Mesenchymal stem cell (in vitro differentiated cells and primary cell): ENCODE measurements around the gene GYPC.
A peak's percentile ranks its signal among the peaks of the same experiment; 100 is the strongest.

Experiments used
- DNase-seq: peaks from one replicate; pipeline ENCODE4 v3.0.0-alpha.2; 2013
- H2AFZ ChIP-seq: one replicate; pipeline ENCODE4 v1.6.1; 2013; ENCODE audit warnings: low read depth, mild to moderate bottlenecking, control low read depth, inconsistent platforms, low read length, moderate library complexity
- H2AK5ac ChIP-seq: 2 replicates; pipeline ENCODE4 v1.6.1; 2013; ENCODE audit warnings: low read length, moderate library complexity, mild to moderate bottlenecking, inconsistent platforms; ENCODE audit not compliant: severe bottlenecking
- H2BK120ac ChIP-seq: one replicate; pipeline ENCODE4 v1.6.1; 2013; ENCODE audit warnings: low read depth, mild to moderate bottlenecking, inconsistent platforms, low read length, moderate library complexity
- H2BK12ac ChIP-seq, 2 experiments: one replicate each; pipeline ENCODE4 v1.6.1; 2013; ENCODE audit warnings: inconsistent platforms in 2 of 2, low read length in 2 of 2, mild to moderate bottlenecking in 2 of 2, moderate library complexity in 2 of 2, control low read depth in 1 of 2
- H2BK15ac ChIP-seq: one replicate; pipeline ENCODE4 v1.6.1; 2013; ENCODE audit warnings: mild to moderate bottlenecking, low read depth, inconsistent platforms; ENCODE audit not compliant: poor library complexity, severe bottlenecking
- H2BK5ac ChIP-seq: 2 replicates; pipeline ENCODE4 v1.6.1; 2013; ENCODE audit warnings: low read depth, mild to moderate bottlenecking, low read length, control low read depth, inconsistent platforms; ENCODE audit not compliant: poor library complexity, severe bottlenecking
- H3K14ac ChIP-seq, 2 experiments: one replicate each; pipeline ENCODE4 v1.6.1; 2013; ENCODE audit warnings: inconsistent platforms in 2 of 2, low read length in 2 of 2, control low read depth in 1 of 2, mild to moderate bottlenecking in 1 of 2, moderate library complexity in 1 of 2
- H3K18ac ChIP-seq, 2 experiments: one replicate each; pipeline ENCODE4 v1.6.1; 2013; ENCODE audit warnings: inconsistent platforms in 2 of 2, low read length in 2 of 2, control low read depth in 1 of 2, low read depth in 1 of 2, mild to moderate bottlenecking in 1 of 2
- H3K23ac ChIP-seq, 2 experiments: one replicate each; pipeline ENCODE4 v1.6.1; 2013; ENCODE audit warnings: inconsistent platforms in 2 of 2, low read length in 2 of 2, mild to moderate bottlenecking in 2 of 2, moderate library complexity in 2 of 2, control low read depth in 1 of 2
- H3K27ac ChIP-seq: 2 replicates; pipeline ENCODE4 v1.5.1; 2013; ENCODE audit warnings: mild to moderate bottlenecking, moderate library complexity, low read length, control low read depth, inconsistent platforms; ENCODE audit not compliant: poor library complexity, severe bottlenecking
- H3K27me3 ChIP-seq, 2 experiments: 2 replicates each; pipeline versions ENCODE4 v1.6.1 to v1.7.0; 2013; ENCODE audit warnings: low read length in 2 of 2, mild to moderate bottlenecking in 2 of 2, moderate library complexity in 2 of 2, control low read depth in 1 of 2, inconsistent platforms in 1 of 2; ENCODE audit not compliant: control insufficient read depth in 1 of 2, insufficient read depth in 1 of 2
- H3K36me3 ChIP-seq, 2 experiments: 2 replicates each; pipeline versions ENCODE4 v1.6.1 to v1.7.0; 2013; ENCODE audit warnings: low read length in 2 of 2, control low read depth in 1 of 2, inconsistent platforms in 1 of 2, low read depth in 1 of 2, mild to moderate bottlenecking in 1 of 2; ENCODE audit not compliant: insufficient read depth in 2 of 2, control insufficient read depth in 1 of 2
- H3K4ac ChIP-seq, 2 experiments: one replicate each; pipeline ENCODE4 v1.6.1; 2013; ENCODE audit warnings: inconsistent platforms in 2 of 2, low read length in 2 of 2, mild to moderate bottlenecking in 2 of 2, moderate library complexity in 2 of 2, control low read depth in 1 of 2, low read depth in 1 of 2
- H3K4me1 ChIP-seq: 2 replicates; pipeline ENCODE4 v1.6.1; 2013; ENCODE audit warnings: low read depth, low read length, control low read depth; ENCODE audit not compliant: control insufficient read depth, insufficient read depth
- H3K4me2 ChIP-seq: 2 replicates; pipeline ENCODE4 v1.6.1; 2013; ENCODE audit warnings: low read length, mild to moderate bottlenecking, inconsistent platforms; ENCODE audit not compliant: poor library complexity, severe bottlenecking
- H3K4me3 ChIP-seq, 2 experiments: 2 replicates each; pipeline versions ENCODE4 v1.5.1 to v1.7.0; 2013; ENCODE audit warnings: low read length in 2 of 2, mild to moderate bottlenecking in 2 of 2, control low read depth in 1 of 2, low read depth in 1 of 2; ENCODE audit not compliant: insufficient read depth in 1 of 2
- H3K79me1 ChIP-seq: replicated peaks from 2 replicates; pipeline ENCODE4 v1.6.1; 2013; ENCODE audit warnings: mild to moderate bottlenecking, control low read depth, low read length, inconsistent platforms; ENCODE audit not compliant: poor library complexity, severe bottlenecking
- H3K9ac ChIP-seq: 2 replicates; pipeline ENCODE4 v1.7.0; 2013; ENCODE audit warnings: mild to moderate bottlenecking, low read length, moderate library complexity
- H3K9me3 ChIP-seq: 2 replicates; pipeline ENCODE4 v1.7.0; 2013; ENCODE audit warnings: mild to moderate bottlenecking, low read length; ENCODE audit not compliant: control insufficient read depth
- H4K8ac ChIP-seq: one replicate; pipeline ENCODE4 v1.6.1; 2013; ENCODE audit warnings: inconsistent platforms, mild to moderate bottlenecking, low read length, moderate library complexity
- H4K91ac ChIP-seq: one replicate; pipeline ENCODE4 v1.6.1; 2013; ENCODE audit warnings: mild to moderate bottlenecking, low read length, inconsistent platforms
- WGBS: methylation state at CpG from one replicate; pipeline ENCODE4 v1.1.7; 2013; ENCODE audit warnings: mixed read lengths; 5-methylcytosine and 5-hydroxymethylcytosine counted together

GYPC gene

DNA sequence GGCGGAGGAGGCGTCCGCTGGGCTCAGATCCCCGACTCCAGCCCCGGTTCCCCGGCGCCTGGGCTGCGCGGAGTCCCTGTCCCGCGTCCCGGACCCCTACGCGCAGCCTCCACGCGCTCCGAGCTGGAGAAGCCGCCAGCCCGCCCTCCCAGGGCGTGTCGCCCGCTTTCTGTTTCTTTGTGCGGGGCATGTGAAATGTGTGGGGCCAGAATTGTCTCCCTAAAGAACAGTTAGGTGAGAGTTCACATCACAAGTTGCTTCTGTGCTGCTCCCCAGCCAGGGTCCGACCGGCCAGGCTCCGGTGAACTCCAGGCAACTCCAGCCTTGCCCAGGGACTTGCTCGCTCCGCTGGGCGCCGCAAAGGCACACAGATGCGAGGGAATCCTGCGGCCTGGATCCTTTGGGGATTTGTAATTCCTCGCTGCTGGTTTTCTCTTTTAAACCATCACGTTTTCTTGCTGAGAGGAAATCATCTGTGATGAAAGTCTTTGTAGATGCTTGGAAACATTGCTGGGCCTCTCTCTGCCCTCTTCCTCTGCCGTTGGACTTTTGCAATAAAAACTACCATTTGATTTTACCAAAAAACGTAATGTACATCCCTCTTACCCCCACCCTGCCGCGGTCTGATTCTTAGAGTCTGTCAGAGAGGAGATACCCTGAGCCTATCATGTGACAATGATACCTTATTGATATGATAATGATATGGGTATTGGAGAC is 631 bp downstream of the GYPC start:
- Histone ChIP-seq H2BK5ac (peak overlapping the region; percentile 97), H3K9ac (peak overlapping the region; percentile 100), H3K4me2 (peak overlapping the region; percentile 63), H3K36me3 (peaks cover 0 to 14% of the 10 kb centered on the region in 2 experiments), H2BK15ac (peak overlapping the region; percentile 96), H3K27ac (peak overlapping the region; percentile 95), H3K4me1 (peaks cover 29% of the 10 kb centered on the region), H3K23ac (peak overlapping the region in 1 of 2 experiments; percentile 98), H2AK5ac (peak overlapping the region; percentile 14), H4K8ac (peak overlapping the region; percentile 67), H3K14ac (peak overlapping the region; percentile 69 to 99), H3K18ac (peak overlapping the region; percentile 100), H2AFZ (no peak overlapping the region), H3K4me3 (peak overlapping the region; percentile 85 to 91), H3K9me3 (no peaks in the 10 kb centered on the region), H3K27me3 (no peaks in the 10 kb centered on the region), H3K79me1 (no peaks in the 10 kb centered on the region), H2BK120ac (peak overlapping the region; percentile 100), H2BK12ac (peak overlapping the region; percentile 57 to 93), H4K91ac (peak overlapping the region; percentile 100), H3K4ac (peak overlapping the region; percentile 98 to 100)
- DNase-seq = no peak
- under 1% methylated on average over 34 of the region's 38 CpGs for WGBS

GRCh38 chr2:126657148-126657635 is 1.2 kb downstream of the GYPC start:
- Histone ChIP-seq H2BK5ac (peak overlapping the region; percentile 97), H3K79me1 (no peaks in the 10 kb centered on the region), H2AFZ (no peak overlapping the region), H3K27ac (peak overlapping the region; percentile 95), H2BK12ac (peak overlapping the region; percentile 13 to 57), H3K4me1 (peaks cover 32% of the 10 kb centered on the region), H3K4ac (peak overlapping the region; percentile 98 to 100), H3K27me3 (no peaks in the 10 kb centered on the region), H3K4me3 (peak overlapping the region; percentile 47 to 91), H4K8ac (peak overlapping the region; percentile 73), H2BK120ac (peak overlapping the region; percentile 100), H2BK15ac (peak overlapping the region; percentile 58), H3K36me3 (peaks cover 0 to 18% of the 10 kb centered on the region in 2 experiments), H3K18ac (peak overlapping the region; percentile 100), H3K14ac (no peak overlapping the region), H3K4me2 (peak overlapping the region; percentile 63), H3K23ac (no peak overlapping the region), H4K91ac (peak overlapping the region; percentile 97), H2AK5ac (peak overlapping the region; percentile 14), H3K9ac (peak overlapping the region; percentile 100), H3K9me3 (no peaks in the 10 kb centered on the region)
- under 1% methylated on average over 16 of the region's 16 CpGs for WGBS
- DNase-seq = peak; percentile 99

DNA sequence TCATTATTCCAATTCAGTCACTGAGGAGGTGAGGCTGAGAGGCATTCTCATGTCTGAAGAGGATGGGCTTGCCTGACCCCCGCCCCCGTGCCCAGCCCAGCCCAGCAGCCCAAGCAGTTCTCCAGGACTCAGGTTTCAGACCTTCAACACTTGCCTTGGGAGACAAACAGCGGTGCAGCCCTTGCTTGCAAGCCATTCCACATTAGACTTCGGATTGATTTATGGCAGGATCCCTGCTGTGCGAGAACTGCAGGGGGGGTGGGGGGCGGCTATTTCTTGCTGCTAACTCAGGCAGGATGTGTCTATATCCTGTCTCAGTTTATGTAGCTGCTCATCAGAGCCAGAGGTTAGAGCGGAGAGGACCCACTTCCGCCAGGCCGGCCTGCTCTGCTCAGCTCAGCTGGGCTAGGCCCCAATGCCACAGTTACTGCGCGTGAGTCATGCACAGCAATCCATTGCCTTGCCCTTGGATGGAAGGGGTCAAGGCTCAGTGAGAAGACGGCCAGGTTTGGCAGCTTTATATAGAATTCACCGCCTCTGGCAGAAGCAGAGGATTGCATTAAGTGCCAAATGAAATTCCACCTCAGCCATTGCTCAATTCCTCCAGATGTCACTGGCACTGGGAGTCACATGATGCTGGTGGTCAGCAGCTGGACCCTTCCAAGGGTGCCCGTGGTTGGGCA is 1.8 kb downstream of the GYPC start:
- peak overlapping the region; percentile 82 for H2AK5ac ChIP-seq
- H4K91ac ChIP-seq = peak overlapping the region; percentile 85
- peak overlapping the region; percentile 16 to 94 for H3K4ac ChIP-seq
- peak overlapping the region in 1 of 2 experiments; percentile 94 for H3K14ac ChIP-seq
- peaks cover 35% of the 10 kb centered on the region for H3K4me1 ChIP-seq
- peaks cover 0 to 18% of the 10 kb centered on the region in 2 experiments for H3K36me3 ChIP-seq
- H4K8ac ChIP-seq = peak overlapping the region; percentile 82
- peak overlapping the region; percentile 63 for H3K4me2 ChIP-seq
- peak overlapping the region; percentile 74 for H2BK120ac ChIP-seq
- peak overlapping the region in 1 of 2 experiments; percentile 91 for H3K4me3 ChIP-seq
- no peaks in the 10 kb centered on the region for H3K9me3 ChIP-seq
- no peaks in the 10 kb centered on the region for H3K79me1 ChIP-seq
- H3K18ac ChIP-seq = peak overlapping the region; percentile 68 to 92
- H3K27ac ChIP-seq = peak overlapping the region; percentile 95
- H2BK5ac ChIP-seq = peak overlapping the region; percentile 97
- H2BK12ac ChIP-seq = peak overlapping the region; percentile 57 to 92
- DNase-seq = peak; percentile 99
- no peaks in the 10 kb centered on the region for H3K27me3 ChIP-seq
- peak overlapping the region; percentile 100 for H3K9ac ChIP-seq
- H2BK15ac ChIP-seq = peak overlapping the region; percentile 39
- H2AFZ ChIP-seq = no peak overlapping the region
- under 1% methylated on average over 14 of the region's 14 CpGs for WGBS
- H3K23ac ChIP-seq = no peak overlapping the region
